Epithelial cell of proximal tubule (primary cell): Measurements from ENCODE around the gene FRMD7. TPM values are rescaled to one million over a fixed set of nuclear protein-coding genes. Genes with fewer than 3 reads are reported as not detected.
A peak's percentile ranks its signal among the peaks of the same experiment; 100 is the strongest.

Source experiments
- DNase-seq: peaks from one replicate; pipeline ENCODE4 v3.0.0-alpha.2; 2011; ENCODE audit warnings: low read depth
- H3K4me3 ChIP-seq: 2 replicates; pipeline ENCODE4 v1.5.1; 2011; ENCODE audit warnings: low read depth, mild to moderate bottlenecking, low read length
- total RNA-seq: library from RNA; depleted of rRNA; stranded (reverse); fragments of >200 nt; gene quantifications from 2 replicates; pipeline ENCODE4 v1.2.3, GENCODE V29; 2015
- TF ChIP-seq, protein P1 (sequence below): conservative IDR thresholded peaks from 2 replicates; pipeline ENCODE4 v1.5.1; 2012; ENCODE audit warnings: low read depth, mild to moderate bottlenecking, low read length

Gene FRMD7
- total RNA-seq, 1 donor from 2014 or later, result not detected

DNA sequence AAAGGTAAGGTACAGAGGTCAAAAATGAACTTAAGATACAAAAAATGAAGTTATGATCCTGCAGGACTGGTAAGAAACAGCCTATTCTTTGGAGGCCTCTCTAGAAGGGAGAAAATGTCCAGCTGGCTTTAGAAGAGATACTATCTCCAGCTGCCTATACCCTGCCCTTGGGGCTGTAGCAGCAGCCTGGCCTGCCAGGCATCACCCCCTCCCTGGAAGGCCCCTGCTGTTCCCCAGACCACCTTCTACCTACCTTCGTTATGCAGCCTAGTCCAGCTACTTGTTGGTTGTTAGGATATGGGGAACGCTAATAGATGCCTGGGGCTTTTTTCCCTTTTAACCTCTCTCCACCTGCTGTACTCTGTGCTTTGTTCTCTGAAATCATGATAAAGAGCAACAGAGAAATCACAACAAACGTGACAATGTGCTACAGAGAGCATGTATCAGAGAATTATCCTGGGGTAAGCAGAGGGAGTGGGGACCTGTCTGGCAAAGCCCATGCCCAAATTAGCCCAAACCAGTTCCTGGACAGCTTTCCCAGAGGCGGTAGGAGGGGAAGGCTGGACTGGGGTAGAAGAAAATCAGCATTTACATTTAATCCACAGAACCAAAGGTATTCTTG lies 34.5 kb downstream of the FRMD7 start:
- no peak for DNase-seq
- H3K4me3 ChIP-seq, result no peak overlapping the region
- TF ChIP-seq, protein P1, sequence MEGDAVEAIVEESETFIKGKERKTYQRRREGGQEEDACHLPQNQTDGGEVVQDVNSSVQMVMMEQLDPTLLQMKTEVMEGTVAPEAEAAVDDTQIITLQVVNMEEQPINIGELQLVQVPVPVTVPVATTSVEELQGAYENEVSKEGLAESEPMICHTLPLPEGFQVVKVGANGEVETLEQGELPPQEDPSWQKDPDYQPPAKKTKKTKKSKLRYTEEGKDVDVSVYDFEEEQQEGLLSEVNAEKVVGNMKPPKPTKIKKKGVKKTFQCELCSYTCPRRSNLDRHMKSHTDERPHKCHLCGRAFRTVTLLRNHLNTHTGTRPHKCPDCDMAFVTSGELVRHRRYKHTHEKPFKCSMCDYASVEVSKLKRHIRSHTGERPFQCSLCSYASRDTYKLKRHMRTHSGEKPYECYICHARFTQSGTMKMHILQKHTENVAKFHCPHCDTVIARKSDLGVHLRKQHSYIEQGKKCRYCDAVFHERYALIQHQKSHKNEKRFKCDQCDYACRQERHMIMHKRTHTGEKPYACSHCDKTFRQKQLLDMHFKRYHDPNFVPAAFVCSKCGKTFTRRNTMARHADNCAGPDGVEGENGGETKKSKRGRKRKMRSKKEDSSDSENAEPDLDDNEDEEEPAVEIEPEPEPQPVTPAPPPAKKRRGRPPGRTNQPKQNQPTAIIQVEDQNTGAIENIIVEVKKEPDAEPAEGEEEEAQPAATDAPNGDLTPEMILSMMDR, result no peak

- TF ChIP-seq, protein P1, result peak; percentile 70
- DNase-seq, result peak; percentile 19
- no peak overlapping the region for H3K4me3 ChIP-seq
These were observed 35.3 kb downstream of the FRMD7 start for GRCh38 chrX:132092439-132093065.

DNA sequence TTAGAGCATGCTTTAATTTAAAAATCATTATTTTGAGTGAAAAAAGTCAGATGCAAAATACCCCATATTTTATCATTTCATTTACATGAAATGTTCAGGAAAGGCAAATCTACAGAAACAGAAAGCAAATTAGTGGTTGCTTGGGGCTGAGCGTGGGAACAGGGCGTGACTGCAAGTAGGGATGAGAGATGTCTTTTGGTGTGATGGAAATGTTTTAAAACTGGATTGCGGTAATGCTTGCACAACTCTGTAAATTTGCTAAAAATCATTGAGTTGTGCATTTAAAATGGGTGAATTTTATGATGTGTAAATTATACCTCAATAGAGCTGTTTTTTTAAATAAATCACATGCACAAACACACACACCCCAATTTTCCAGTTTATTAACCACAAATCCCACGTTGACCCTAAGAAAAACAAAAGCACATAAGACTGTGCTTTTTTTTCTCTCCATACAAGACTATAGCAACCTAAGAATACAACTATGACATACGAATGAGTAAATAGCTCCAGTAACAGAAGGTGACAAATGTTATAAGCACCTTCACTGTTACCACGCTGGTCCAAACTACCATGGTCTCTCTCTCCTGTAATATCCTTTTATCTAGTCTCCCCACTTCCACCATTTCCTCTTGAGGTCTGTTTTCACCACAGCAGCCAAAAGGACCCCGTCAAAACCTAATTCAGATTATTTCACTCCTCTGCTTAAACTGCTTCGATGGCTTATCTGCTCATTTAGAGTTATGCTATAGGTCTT lies 37.2 kb downstream of the FRMD7 start:
- DNase-seq, result no peak
- TF ChIP-seq, protein P1, result no peak
- H3K4me3 ChIP-seq, result no peak overlapping the region

DNA sequence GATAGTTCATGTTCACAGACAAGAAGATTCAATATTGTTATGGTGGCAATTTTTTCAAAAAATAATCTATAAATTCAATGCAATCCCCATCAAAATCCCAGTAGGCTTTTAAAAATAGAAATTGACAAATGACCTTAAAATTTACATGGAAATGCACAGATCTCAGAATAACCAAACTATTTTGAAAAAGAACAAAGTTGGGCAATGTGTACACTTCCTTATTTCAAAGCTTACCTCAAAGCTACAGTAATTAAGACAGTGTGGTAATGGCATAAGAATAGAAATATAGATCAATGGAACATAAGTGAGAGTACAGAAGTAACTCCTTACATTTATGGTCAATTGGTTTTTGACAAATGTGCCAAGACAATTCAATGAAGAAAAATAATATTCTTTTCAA lies 39.0 kb downstream of the FRMD7 start:
- TF ChIP-seq, protein P1, result no peak
- no peak for DNase-seq
- H3K4me3 ChIP-seq, result no peak overlapping the region

GRCh38 chrX:132086672-132087071 lies 41.1 kb downstream of the FRMD7 start:
- DNase-seq, result no peak

GRCh38 chrX:132085786-132086185 lies 42.0 kb downstream of the FRMD7 start:
- H3K4me3 ChIP-seq, result no peak overlapping the region
- TF ChIP-seq, protein P1, result no peak
- DNase-seq, result no peak

More at GRCh38 chrX:132086672-132087071, 41.1 kb downstream of the FRMD7 start:
- no peak overlapping the region for H3K4me3 ChIP-seq
- TF ChIP-seq, protein P1, result no peak
